Skin epidermis (tissue), 12 donors: Measurements from ENCODE around the gene CSNK1A1.

ENCODE experiments used
- H3K27ac ChIP-seq, 21 experiments: fragments of 200-600 bp; sonication (generic) in 11 of 21; one replicate each; pipeline ENCODE4 v1.5.0; 2020; ENCODE audit warnings: mild to moderate bottlenecking in 3 of 21, inconsistent platforms in 2 of 21, moderate library complexity in 2 of 21
- H3K4me3 ChIP-seq, 7 experiments: fragments of 200-600 bp; sonication (generic) in 2 of 7; one replicate each; pipeline ENCODE4 v1.5.0; 2020; ENCODE audit warnings: inconsistent platforms in 2 of 7, mild to moderate bottlenecking in 2 of 7, moderate library complexity in 1 of 7

The CSNK1A1 gene

GRCh38 chr5:149498724-149499336 lies 52.4 kb downstream of the CSNK1A1 start:
- H3K4me3 ChIP-seq, result no peak overlapping the region
- peak overlapping the region in 2 of 21 experiments; percentile 13 to 32 for H3K27ac ChIP-seq

- Histone ChIP-seq H3K4me3 (no peak overlapping the region), H3K27ac (peak overlapping the region in 8 of 21 experiments; percentile 4 to 61 (median 22))
These were observed 53.9 kb downstream of the CSNK1A1 start for GRCh38 chr5:149497357-149497756.

- Histone ChIP-seq H3K4me3 (no peak overlapping the region), H3K27ac (peak overlapping the region in 1 of 21 experiments; percentile 4)
These were observed 54.3 kb downstream of the CSNK1A1 start for GRCh38 chr5:149496917-149497316.

GRCh38 chr5:149496166-149496565 lies 55.1 kb downstream of the CSNK1A1 start:
- no peak overlapping the region for H3K4me3 ChIP-seq
- peak overlapping the region in 1 of 21 experiments; percentile 59 for H3K27ac ChIP-seq

- Histone ChIP-seq H3K4me3 (no peak overlapping the region), H3K27ac (no peak overlapping the region)
These were observed 55.6 kb downstream of the CSNK1A1 start for GRCh38 chr5:149495673-149496072.

- Histone ChIP-seq H3K4me3 (no peak overlapping the region), H3K27ac (peak overlapping the region in 5 of 21 experiments; percentile 24 to 41 (median 26))
These were observed 57.9 kb downstream of the CSNK1A1 start for GRCh38 chr5:149493316-149493715.

GRCh38 chr5:149492781-149493180 lies 58.5 kb downstream of the CSNK1A1 start:
- Histone ChIP-seq H3K27ac (peak overlapping the region in 4 of 21 experiments; percentile 24 to 41 (median 33)), H3K4me3 (no peak overlapping the region)

- H3K27ac ChIP-seq, result peak overlapping the region in 6 of 21 experiments; percentile 13 to 90 (median 29)
- no peak overlapping the region for H3K4me3 ChIP-seq
These were observed 60.4 kb downstream of the CSNK1A1 start for GRCh38 chr5:149490599-149491485.

GRCh38 chr5:149489605-149490037 lies 61.6 kb downstream of the CSNK1A1 start:
- H3K27ac ChIP-seq, result peak overlapping the region in 14 of 21 experiments; percentile 0 to 90 (median 65)
- no peak overlapping the region for H3K4me3 ChIP-seq

- H3K4me3 ChIP-seq, result no peak overlapping the region
- peak overlapping the region in 17 of 21 experiments; percentile 4 to 90 (median 82) for H3K27ac ChIP-seq
These were observed 62.5 kb downstream of the CSNK1A1 start for GRCh38 chr5:149488645-149489306.

GRCh38 chr5:149487672-149488071 lies 63.6 kb downstream of the CSNK1A1 start:
- Histone ChIP-seq H3K27ac (peak overlapping the region in 20 of 21 experiments; percentile 45 to 90 (median 82)), H3K4me3 (no peak overlapping the region)

GRCh38 chr5:149486726-149487635 lies 64.3 kb downstream of the CSNK1A1 start:
- peak overlapping the region in 20 of 21 experiments; percentile 45 to 90 (median 82) for H3K27ac ChIP-seq
- H3K4me3 ChIP-seq, result no peak overlapping the region

GRCh38 chr5:149485655-149486615 lies 65.3 kb downstream of the CSNK1A1 start:
- Histone ChIP-seq H3K4me3 (no peak overlapping the region), H3K27ac (peak overlapping the region in 20 of 21 experiments; percentile 45 to 90 (median 82))

GRCh38 chr5:149481485-149481884 lies 69.8 kb downstream of the CSNK1A1 start:
- peak overlapping the region in 8 of 21 experiments; percentile 38 to 90 (median 58) for H3K27ac ChIP-seq
- no peak overlapping the region for H3K4me3 ChIP-seq

GRCh38 chr5:149478761-149479160 lies 72.5 kb downstream of the CSNK1A1 start:
- Histone ChIP-seq H3K27ac (no peak overlapping the region), H3K4me3 (no peak overlapping the region)

GRCh38 chr5:149475777-149476176 lies 75.5 kb downstream of the CSNK1A1 start:
- peak overlapping the region in 16 of 21 experiments; percentile 3 to 81 (median 72) for H3K27ac ChIP-seq
- no peak overlapping the region for H3K4me3 ChIP-seq

- Histone ChIP-seq H3K4me3 (no peak overlapping the region), H3K27ac (peak overlapping the region in 20 of 21 experiments; percentile 22 to 81 (median 71))
These were observed 77.0 kb downstream of the CSNK1A1 start for GRCh38 chr5:149474198-149474597.

- H3K27ac ChIP-seq, result peak overlapping the region in 18 of 21 experiments; percentile 32 to 81 (median 72)
- no peak overlapping the region for H3K4me3 ChIP-seq
These were observed 77.8 kb downstream of the CSNK1A1 start for GRCh38 chr5:149473441-149473840.
